ENCODE data around the gene NOL11.
"Not testable (repeated sequence)": the region's sequence is repeated elsewhere in the genome, so short reads cannot be mapped to it uniquely, and the experiment has no call there.

The NOL11 gene

DNA sequence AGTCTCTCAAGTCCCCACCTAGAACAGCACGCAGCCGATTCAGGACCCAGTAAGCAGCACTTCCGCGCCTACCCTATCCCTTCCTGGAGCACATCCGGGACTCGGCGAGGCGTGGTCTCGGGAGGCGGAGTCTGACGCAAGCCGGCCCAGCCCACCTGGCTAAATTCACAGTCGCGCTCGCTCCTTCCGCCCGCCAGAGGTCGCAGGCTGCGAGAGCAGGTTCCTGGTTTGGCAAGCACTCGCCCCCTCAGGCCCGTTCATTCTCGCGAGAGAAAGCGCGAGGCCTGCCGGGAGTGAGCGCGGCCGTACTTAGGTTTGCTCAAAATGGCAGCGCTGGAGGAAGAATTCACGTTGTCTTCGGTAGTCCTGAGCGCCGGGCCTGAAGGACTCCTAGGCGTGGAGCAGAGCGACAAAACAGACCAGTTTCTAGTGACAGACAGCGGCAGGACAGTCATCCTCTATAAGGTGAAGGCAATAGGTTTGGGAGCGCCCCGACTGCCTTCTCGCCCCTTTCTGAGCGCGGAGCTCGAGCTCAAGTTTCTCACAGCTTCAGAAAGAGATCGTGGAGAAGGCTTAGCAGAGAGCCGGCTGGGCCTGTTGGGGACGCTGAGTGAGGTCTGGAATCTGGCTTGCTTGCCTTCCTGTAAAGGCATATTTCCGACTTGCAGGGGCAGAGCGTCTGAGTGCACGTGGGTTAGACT, at the start of gene NOL11:
Gene NOL11 (plus strand): TSS at position 313 of the 701 bp plus-strand sequence. CDS start 12 bp downstream, at position 325.
- DNase-seq (ENCODE audit: low read depth) = peak; percentile 76

DNA sequence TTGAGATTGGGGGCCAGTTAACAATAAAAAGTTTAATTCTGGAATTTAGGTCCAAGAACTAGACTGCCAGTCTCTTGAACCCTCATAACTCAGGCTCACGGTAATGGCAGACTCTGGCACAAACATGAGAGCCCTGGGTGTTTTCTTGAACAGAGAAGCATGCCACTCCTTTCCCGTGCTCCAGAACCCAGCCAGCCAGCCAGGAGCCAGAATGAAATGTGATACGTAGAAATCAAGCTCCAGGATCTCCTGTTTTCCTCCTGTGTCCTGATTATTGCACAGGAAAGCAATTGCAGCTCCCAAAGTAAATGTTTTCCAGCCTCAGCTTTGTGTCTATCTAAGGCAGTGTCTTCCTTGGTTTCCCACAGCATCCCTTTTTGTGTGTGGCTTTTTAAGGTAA, 46.2 kb upstream of the NOL11 start:
- DNase-seq (ENCODE audit: low read depth) = no peak

DNA sequence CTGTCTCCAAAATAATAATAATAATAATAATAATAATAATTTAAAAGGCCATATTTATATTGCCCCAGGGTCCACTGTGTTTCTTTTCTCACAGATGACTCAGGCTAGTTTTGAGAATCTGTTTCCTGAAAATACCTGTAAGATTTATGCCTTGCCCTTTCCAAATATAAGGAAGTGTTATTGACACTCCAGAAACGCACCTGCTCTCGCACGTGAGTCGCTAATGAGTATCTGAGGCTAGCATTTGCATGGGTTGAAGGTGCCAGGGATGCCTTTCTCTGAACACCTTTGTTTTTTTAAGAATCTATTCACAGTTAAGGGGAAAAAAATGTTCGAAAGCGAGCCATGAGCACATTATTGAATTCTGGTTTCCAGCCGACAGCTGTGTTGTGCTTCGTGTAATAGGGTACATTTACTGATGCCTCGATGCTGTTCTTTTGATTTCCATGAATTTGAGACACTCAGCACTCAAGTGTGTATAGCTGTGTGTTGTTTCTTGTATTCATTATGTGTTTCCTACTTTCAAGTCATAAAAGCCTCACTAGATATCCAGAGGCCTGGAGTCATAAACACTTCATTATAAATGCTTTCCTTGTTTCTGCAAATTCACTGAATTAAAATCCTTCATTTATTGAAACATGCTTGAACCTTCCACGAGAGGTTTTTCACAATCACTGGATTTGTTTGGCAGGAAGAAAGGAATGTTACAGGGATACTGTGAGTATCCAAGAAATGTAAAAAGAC, 45.0 kb upstream of the NOL11 start:
- DNase-seq (ENCODE audit: low read depth) = no peak

DNA sequence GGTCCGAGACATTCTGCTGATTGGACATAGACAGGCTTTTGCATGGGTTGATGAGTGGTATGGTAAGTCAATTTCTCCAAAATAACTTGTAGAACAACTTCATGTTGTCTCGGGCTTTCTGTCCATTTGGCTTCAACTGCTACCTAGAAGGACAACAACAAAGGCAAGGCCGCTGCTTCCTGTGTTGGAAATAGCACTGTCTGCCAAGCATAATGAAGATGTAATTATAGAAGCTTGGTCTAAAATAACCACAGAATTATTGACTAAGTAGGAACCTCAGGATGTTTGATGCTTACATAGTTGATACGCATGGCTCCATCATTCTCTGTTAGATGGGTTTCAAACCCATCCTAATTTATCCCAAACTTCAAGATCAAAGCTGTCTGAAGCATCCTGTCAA, 42.3 kb upstream of the NOL11 start:
- DNase-seq (ENCODE audit: low read depth) = no peak

DNA sequence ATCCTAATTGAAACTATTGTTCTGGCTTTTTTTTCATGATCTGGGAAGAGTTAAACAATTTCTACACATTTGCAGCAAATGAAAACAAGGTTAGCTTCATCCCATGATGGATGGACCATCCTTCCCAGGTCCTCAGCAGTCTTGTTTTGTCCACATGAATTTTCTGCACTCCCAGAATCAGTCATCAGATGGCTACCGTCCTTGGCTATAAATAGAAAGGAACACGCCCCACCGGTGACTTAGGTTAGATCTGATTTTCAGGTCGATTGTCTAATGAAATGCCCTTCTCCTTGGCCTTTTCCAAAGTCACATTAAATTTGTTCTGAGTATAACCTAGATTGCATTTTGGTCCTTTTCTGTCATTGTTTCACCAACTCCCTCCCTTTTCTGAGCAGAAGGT, 41.4 kb upstream of the NOL11 start:
- no peak for DNase-seq (ENCODE audit: low read depth)

DNA sequence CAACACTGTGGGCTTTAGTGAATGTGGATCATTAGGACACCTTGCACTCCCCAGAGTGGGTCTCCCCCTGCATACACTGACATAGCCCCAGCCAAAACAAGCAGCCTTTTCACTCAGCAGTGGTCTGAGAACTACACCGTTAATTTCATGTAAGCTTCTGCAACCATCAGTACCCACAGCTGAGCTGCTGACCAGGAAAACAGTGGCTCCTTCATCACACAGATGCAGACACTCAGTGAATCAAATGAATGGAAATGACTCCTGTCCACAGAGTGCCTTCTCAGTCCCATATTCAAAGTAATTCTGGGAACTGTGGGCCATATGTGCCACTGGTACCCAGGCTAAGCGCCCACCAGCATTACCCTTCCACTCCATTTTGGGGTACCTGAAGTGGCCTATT, 39.3 kb upstream of the NOL11 start:
- no peak for DNase-seq (ENCODE audit: low read depth)

DNA sequence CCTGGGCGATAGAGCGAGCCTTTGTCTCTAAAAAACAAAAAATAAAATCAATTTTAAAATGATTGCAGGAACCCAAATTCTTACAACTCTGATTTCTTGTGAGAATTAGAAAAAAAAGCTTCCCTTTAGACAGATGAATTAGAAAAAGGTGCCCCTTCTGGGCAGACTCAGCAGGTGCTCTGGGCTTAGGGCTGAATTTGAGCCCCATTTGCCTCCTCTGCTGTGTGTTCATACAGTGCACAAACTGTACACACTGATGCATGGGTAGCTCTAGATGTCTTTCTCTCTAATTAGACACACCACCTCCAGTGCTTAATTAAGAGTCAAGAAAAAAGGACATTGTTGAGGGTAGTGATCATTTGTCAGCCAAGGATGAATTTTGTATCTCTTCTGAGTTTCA, 38.5 kb upstream of the NOL11 start:
- no peak for DNase-seq (ENCODE audit: low read depth)

DNA sequence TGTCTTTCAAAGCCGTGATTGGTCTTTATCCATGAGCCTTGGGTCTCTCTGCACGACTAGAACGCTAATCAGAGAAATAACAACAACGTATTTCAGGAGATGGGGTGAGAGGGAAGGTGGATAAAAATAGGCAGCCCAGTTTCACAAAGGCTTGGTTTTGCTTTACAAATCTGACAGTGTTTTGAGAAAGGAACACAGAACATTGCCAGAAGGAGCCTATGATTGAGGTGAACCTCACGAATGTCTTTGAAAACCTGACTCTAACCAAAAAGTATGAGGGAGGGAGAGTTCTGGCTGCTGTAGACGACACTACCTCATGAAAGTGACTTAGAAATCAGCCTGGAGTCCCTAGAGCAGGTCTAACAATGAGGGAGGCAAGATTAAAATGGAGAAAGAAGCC, 38.0 kb upstream of the NOL11 start:
- DNase-seq (ENCODE audit: low read depth) = no peak

DNA sequence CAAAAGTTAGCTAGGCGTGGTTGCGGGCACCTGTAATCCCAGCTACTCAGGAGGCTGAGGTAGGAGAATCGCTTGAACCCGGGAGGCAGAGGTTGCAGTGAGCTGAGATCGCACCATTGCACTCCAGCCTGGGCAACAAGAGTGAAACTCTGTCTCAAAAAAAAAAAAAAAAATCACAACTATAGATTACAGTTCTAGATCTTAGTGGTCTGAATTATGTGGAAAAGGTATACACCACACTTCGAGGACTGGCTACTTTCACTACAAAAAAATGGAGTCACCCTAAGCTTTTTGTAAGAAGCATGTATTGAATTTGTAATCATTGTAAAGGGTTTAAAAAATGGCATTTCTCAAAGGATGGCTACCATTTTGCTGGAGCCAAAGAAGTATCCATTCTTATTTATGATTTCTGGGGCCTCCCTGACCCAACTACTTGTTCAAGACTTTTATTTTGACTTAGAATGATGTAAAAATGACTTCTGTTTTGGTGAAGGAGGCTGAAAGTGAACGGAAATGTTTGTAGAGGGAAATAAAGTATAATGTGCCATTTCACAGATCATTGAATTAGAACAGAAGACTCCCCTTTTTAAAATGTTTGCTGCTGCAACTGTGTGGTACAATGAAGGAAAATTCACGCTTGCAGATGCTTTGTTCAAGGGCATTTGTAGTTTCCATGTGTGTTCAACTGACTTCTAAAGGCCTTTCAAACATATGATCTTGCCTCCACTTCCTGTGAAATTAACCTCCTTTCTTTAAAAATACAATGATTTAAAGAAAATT, 37.1 kb upstream of the NOL11 start:
- no peak for DNase-seq (ENCODE audit: low read depth)

DNA sequence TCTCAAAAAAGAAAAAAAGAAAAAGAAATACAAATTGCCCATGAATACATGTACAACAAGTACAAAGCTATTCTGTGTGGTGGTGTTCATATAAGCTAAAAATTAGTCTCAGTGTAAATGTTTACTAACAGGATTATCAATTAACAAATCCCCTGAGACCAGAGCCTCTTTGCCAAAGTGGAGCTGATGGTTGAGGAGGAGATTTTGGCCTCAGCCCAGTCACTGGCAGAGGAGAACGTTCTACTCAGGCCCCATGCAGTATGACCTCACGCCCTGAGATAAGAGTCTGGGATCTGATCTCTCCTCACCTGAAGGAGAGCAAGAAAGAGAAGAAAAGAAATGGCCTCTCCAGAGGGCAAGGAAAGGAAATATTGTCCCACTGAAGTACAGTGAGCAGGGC, 35.5 kb upstream of the NOL11 start:
- no peak for DNase-seq (ENCODE audit: low read depth)

DNA sequence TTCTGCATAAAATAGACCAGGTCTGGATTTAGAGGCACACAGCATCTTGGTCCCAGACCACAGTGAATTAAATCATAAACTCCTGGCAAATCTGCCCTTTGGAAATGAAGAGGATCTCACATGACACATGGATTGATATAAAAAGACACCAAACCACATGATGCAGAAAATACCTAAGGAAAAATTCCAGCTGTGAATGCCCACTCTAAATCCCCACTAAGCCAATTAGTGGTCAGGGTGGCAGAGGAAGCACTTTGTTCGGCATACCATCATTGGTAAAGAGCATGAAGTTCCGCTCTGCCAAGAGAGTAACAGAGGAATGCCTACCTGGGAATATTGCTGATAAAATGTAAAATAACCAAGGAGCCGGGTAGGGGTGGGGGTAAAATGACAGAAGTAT, 32.4 kb upstream of the NOL11 start:
- no peak for DNase-seq (ENCODE audit: low read depth)

DNA sequence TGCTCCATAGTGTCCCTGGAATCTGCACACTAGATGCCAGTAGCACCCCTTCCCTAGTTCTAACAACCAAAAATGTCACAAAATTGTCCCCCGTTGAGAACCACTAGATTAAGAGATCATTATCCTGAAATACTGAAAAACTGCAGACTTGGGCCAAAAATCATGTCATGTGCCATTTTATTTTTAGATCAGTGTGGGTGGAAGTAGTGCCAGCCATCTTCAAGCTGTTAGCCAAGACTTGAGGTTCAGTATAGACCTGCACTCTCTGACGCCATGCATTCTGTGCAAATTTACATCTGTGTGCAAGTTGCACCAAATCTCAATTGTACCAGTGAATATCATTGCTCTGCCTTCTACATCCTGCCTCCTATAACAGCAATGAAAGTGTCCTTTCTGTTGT, 31.5 kb upstream of the NOL11 start:
- no peak for DNase-seq (ENCODE audit: low read depth)

DNA sequence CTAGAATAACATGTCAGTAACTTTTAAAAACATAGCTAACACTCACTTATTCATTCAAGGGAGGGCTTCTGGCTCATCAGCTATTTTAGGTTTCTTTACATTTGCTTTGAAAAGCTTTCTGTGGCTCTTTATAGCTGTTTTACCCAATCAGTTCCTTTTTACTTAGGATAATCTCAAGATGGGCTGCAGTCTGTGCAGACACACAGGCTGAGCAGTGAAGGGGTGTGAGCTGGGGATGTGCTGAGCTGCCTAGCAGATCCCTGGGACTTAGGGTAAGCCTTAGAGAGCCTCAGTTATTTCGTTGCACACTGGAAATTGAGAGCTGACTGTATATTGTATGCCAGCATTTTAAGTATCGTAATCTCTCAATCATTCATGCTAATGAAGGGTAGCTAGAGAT, 30.2 kb upstream of the NOL11 start:
- no peak for DNase-seq (ENCODE audit: low read depth)

DNA sequence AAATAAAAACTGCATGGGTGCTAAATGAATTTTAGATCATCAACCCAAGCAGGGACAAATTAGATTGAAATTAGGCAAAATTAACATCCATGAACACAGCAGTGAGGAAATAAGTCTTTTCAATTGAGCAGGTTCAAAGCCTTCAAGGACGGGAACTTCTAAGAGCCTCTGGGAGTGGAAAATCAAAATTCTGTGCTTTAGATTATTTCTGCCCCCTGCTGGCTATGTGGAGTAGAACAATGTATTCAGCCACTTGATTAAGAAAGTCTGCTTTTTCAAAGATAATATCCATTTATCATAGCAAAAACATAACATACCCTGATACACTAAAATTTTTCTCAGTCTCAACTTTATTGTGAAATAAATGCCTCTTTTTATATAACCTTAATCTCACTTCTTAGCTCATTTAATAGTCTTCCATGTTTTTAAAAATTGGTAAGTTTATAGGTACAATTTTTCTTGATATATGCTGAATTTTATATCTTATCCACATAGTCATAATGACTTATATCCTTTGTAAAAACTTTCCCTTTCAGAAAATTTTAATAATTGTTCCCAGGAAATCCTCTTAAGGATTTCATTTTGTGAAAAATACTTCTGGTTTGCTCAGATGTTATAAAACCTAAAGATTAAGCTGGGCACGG, 28.1 kb upstream of the NOL11 start:
- DNase-seq (ENCODE audit: low read depth) = peak; percentile 13

DNA sequence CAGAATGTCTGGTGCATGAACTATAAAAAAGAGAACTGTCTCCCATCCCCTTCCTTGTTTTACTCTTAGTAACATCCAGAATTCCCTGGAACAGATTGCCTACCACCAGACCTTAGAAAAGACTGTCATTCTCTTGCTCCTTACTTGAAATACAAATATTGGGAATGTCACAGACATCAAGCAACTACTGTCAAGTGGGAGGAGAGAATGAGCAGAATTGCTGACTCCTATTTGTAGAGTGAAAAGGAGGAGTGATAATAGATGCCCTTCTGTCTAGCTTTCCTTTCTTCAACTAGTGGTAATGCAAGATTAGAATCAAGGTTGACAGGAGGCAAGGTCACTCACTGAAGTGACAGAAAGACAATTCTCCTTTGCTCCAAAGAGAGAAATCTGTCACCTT, 23.9 kb upstream of the NOL11 start:
- no peak for DNase-seq (ENCODE audit: low read depth)

DNA sequence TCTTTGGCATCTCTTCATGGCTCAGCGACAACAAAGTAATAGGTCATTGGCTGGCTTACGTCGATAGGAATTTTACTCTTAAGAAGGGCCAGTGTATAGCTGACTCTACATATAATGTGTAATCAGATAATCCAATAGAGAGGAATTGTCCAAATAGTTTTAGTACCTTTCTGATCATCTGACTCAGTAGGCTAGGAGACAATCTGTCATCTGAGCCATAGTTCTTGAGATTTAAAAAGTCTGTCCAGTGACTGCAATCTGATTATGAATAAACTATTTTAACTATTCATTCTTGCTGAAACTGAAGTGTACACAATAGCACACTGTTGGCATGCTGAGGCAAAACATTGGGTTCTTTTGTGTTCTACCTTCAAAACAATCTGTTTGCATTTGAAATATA, 21.4 kb upstream of the NOL11 start:
- DNase-seq (ENCODE audit: low read depth) = no peak

DNA sequence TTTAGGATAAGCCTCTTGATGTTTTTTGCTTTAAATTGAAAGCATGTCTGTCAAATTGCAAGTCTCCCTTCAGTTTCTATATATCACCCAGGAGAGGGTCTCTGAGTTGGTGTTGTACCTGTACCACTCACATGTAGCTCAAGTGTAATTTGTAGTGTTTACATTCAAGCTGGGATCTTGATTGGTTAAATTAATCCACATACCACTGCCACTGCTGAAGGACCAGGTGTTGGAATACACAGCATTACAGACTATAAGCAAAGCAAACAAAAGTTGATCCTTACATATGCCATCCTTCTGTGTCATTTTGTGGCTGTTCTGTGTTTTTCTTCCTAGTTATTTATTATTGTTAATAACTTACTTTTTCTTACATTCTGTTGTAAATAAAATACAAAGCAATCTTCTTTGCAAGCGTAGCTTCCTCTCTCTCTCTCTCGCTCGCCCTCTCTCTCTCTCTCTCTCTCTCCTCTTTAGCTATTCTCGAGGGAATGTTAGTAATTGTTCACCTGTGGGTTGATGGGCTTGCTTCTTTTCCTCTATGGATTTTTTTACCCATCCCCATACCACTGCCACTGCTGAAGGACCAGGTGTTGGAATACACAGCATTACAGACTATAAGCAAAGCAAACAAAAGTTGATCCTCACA, 20.8 kb upstream of the NOL11 start:
- no peak for DNase-seq (ENCODE audit: low read depth)

DNA sequence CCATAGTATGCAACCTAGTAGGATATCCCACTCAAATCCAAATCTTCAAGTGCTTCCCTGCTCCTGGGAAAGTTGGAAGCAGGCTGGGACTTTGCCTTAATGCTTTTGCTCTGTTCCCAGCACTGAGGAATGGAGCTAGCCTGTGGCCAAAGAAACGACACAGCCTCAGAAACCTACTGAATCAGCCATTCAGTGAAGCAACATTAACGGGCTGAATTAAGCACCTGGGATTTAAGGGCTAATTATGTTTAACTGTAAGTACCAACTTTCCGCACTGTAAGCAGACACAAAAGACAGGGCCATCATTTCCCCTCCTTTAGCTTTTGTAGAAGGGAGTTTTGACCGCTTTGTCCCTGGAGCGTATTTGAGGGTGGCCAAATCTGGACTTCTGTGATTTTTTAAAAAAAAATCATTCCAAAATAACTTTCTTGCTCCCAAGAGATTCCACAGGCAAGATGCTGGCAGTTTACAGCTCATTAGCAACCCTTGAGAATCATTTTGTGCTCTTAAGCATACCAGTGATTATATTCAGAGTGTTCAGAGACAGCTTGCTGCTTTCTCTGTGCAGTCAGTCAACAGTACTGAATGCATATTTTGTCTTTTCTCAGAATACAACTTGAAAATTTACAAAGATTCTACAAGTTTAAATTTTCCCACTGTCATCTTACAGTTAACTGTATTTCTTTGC, 17.6 kb upstream of the NOL11 start:
- DNase-seq (ENCODE audit: low read depth) = no peak

DNA sequence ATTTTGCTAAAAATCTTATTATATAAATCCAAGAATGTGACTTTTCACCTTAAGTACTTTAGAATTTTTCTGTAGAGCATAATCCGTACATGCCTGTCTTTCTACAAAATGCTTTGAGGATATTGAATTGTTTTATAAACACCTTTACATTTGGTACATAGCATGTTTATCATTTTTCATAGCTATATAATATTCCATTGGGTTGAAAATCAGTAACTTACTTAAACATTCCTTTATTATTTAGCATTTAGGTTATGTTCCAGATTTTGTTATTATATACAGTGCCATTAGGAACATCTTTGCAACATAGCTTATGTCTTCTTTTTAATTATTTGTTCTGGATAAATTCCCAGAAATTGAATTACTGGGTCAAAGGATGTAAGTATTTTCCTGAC, 17.0 kb upstream of the NOL11 start:
- DNase-seq (ENCODE audit: low read depth) = no peak

DNA sequence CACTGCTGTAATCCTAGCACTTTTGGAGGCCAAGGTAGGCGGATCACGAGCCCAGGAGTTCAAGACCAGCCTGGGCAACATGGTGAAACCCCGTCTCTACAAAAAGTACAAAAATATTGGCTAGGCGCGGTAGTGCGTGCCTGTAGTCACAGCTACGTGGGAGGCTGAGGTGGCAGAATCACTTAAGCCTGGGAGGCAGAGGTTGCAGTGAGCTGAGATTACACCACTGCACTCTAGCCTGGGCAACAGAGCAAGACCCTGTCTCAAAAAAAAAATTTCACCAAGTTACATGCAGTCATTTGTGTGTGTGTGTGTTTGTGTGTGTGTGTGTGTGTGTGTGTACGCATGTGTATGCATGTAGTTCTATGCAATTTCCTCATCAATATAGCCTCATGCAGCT, 14.9 kb upstream of the NOL11 start:
- not testable (repeated sequence) for DNase-seq (ENCODE audit: low read depth)

DNA sequence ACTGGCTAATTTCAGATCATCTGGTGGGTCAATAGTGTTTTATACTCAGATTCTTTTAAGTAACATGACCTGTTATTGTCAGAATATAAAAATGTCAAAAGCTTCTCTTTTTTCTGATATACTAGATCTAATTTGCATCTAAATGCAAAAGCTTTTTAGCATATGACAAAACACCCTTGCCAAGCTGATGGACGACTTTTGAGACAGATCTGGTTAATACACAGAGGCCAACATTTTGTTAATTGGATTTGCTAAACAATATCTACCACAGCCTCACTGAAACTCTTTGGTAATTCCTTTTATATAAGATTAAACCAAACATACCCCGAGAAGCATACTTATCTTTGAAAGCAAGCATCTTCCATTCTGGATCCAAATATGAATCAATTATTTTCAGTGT, 10.3 kb upstream of the NOL11 start:
- DNase-seq (ENCODE audit: low read depth) = no peak

DNA sequence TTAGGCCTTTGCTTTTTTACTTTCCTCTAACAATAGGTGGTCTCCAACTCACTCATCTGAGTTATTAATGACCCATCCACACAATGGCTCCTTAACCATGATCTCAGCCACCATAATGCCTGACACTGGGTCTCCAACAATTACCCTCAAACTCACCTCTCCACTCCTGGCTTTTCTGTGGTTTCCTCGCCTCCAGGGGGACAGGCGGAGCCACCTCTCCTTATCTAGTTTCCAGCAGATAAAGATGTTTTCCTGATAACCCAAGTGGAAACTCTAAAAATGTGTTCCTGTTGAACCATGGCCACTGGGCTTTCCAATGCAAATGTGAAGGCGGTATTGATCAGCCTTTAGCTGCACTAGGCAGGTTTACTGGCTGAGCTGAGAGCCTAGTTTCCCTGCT, 9.4 kb upstream of the NOL11 start:
- no peak for DNase-seq (ENCODE audit: low read depth)
